Measurements from ENCODE around the gene PTPRA. TPM values are rescaled to one million over a fixed set of nuclear protein-coding genes. Genes with fewer than 3 reads are reported as not detected.

The PTPRA gene
- total RNA-seq, 1 experiment from 2014 or later = 45.2 TPM

- Histone ChIP-seq H3K79me1 (ENCODE audit: insufficient read depth, low read depth, low read length, poor library complexity, severe bottlenecking) (no peaks in the 10 kb centered on the region), H2AK5ac (ENCODE audit: insufficient read length, low read length) (no peak overlapping the region), H2BK20ac (ENCODE audit: low read depth, low read length, poor library complexity, severe bottlenecking) (no peak overlapping the region), H4K8ac (replicated peaks; ENCODE audit: insufficient read length, low read depth, low read length) (no peak overlapping the region), H3K27me3 (ENCODE audit: insufficient read depth, low read length) (no peaks in the 10 kb centered on the region), H3K4me1 (ENCODE audit: insufficient read depth, low read length) (no peaks in the 10 kb centered on the region), H3K14ac (ENCODE audit: insufficient read depth, low read length) (no peak overlapping the region), H4K5ac (ENCODE audit: insufficient read length, low read depth, low read length) (no peak overlapping the region), H2BK120ac (ENCODE audit: low read depth, low read length, poor library complexity, severe bottlenecking) (no peak overlapping the region), H3K23me2 (ENCODE audit: insufficient read length, low read depth, low read length, poor library complexity, severe bottlenecking) (no peaks in the 10 kb centered on the region), H2BK15ac (ENCODE audit: low read depth, low read length) (no peak overlapping the region), H3K9me3 (ENCODE audit: control insufficient read depth, low read depth, low read length) (no peaks in the 10 kb centered on the region), H3K79me2 (ENCODE audit: insufficient read depth, low read length) (no peaks in the 10 kb centered on the region), H2BK5ac (ENCODE audit: insufficient read length, low read length) (no peak overlapping the region), H3K56ac (ENCODE audit: insufficient read length, low read depth, low read length) (no peak overlapping the region), H3K4ac (ENCODE audit: low read depth, low read length) (no peak overlapping the region), H2BK12ac (ENCODE audit: insufficient read length, low read depth, low read length) (no peak overlapping the region), H4K20me1 (ENCODE audit: control insufficient read depth, insufficient read depth, insufficient read length) (no peaks in the 10 kb centered on the region), H3K23ac (ENCODE audit: insufficient read length, low read depth, low read length) (no peak overlapping the region), H3K9ac (ENCODE audit: extremely low read depth, insufficient read length, low read length) (no peak overlapping the region), H2AFZ (ENCODE audit: low read length) (no peak overlapping the region), H3T11ph (ENCODE audit: low read length) (no peak overlapping the region), H4K91ac (ENCODE audit: insufficient read length, low read depth, low read length) (no peak overlapping the region), H3K27ac (ENCODE audit: insufficient read length, low read depth, low read length) (no peak overlapping the region), H3K18ac (ENCODE audit: insufficient read length, low read depth, low read length) (no peak overlapping the region), H3K4me2 (ENCODE audit: insufficient read depth, insufficient read length, low read length) (no peak overlapping the region)
- peaks cover 26 to 59% (median 41%) of the 10 kb centered on the region in 3 experiments for H3K36me3 Mint-ChIP-seq (ENCODE audit: insufficient read depth in 1 of 3, low read depth in 3 of 3)
- no peak overlapping the region for H3K4me3 Mint-ChIP-seq
- H3K4me1 Mint-ChIP-seq = no peaks in the 10 kb centered on the region
- no peak overlapping the region for H3K27ac Mint-ChIP-seq
- no peak for DNase-seq
- no peaks in the 10 kb centered on the region for H3K27me3 Mint-ChIP-seq (ENCODE audit: low read depth)
- no CpG with 5 or more reads among the region's 3 CpGs for WGBS (ENCODE audit: extremely low coverage, insufficient read length, low lambda C conversion rate)
- H3K9me3 Mint-ChIP-seq = no peaks in the 10 kb centered on the region
- no peak for TF ChIP-seq CTCF (conservative IDR thresholded peaks at IDR 0.05)
Measured at GRCh38 chr20:3011752-3012151, 138.5 kb downstream of the PTPRA start.
